ENCODE results near the gene DEFB113.

DEFB113 gene

GRCh38 chr6:49935387-49935786 is 34.0 kb downstream of the DEFB113 start:
- no peak for DNase-seq (ENCODE audit: low read depth in 2 of 2)

- no peak for DNase-seq (ENCODE audit: low read depth in 2 of 2)
These were observed 34.7 kb downstream of the DEFB113 start for GRCh38 chr6:49934770-49935169.

- DNase-seq (ENCODE audit: low read depth in 2 of 2), result no peak
These were observed 35.9 kb downstream of the DEFB113 start for GRCh38 chr6:49933526-49933925.

- no peak for DNase-seq (ENCODE audit: low read depth in 2 of 2)
These were observed 40.1 kb downstream of the DEFB113 start for GRCh38 chr6:49929340-49929739.

- DNase-seq (ENCODE audit: low read depth in 2 of 2), result no peak
These were observed 45.6 kb downstream of the DEFB113 start for GRCh38 chr6:49923826-49924225.

GRCh38 chr6:49919935-49920644 is 49.3 kb downstream of the DEFB113 start:
- DNase-seq (ENCODE audit: low read depth in 2 of 2), result no peak

- no peak for DNase-seq (ENCODE audit: low read depth in 2 of 2)
These were observed 50.2 kb downstream of the DEFB113 start for GRCh38 chr6:49919261-49919660.

GRCh38 chr6:49918787-49919186 is 50.6 kb downstream of the DEFB113 start:
- DNase-seq (ENCODE audit: low read depth in 2 of 2), result no peak
